GM18499 (cell line): ENCODE data around the gene MAPT.

Experiments used
- ATAC-seq: cut with Tn5 transposase; IDR thresholded peaks from one replicate; pipeline ENCODE4 v1.9.1; 2021; ENCODE audit warnings: moderate number of reproducible peaks; ENCODE audit not compliant: insufficient read depth, unreplicated experiment

MAPT gene

GRCh38 chr17:45894022-45894784 lies at the start of gene MAPT:
TSS of gene MAPT (plus strand) at chr17:45894554. CDS start at chr17:45962338, 67,784 bp downstream.
- ATAC-seq = no peak

- no peak for ATAC-seq
Observed at GRCh38 chr17:45844695-45845375, 49.5 kb upstream of the MAPT start, which contains the start of gene SPPL2C. TSS of gene SPPL2C (plus strand) at chr17:45844881. CDS start at chr17:45844907, 26 bp downstream.

GRCh38 chr17:45845376-45846185 lies 48.8 kb upstream of the MAPT start:
- no peak for ATAC-seq

GRCh38 chr17:45846223-45846622 lies 48.1 kb upstream of the MAPT start:
- no peak for ATAC-seq

- ATAC-seq = no peak
Observed at GRCh38 chr17:45846646-45847045, 47.7 kb upstream of the MAPT start.

GRCh38 chr17:45847101-45847500 lies 47.3 kb upstream of the MAPT start:
- no peak for ATAC-seq

GRCh38 chr17:45847747-45848146 lies 46.6 kb upstream of the MAPT start:
- no peak for ATAC-seq

- ATAC-seq = no peak
Observed at GRCh38 chr17:45848405-45848804, 45.9 kb upstream of the MAPT start.

- ATAC-seq = no peak
Observed at GRCh38 chr17:45848868-45849535, 45.4 kb upstream of the MAPT start.

- no peak for ATAC-seq
Observed at GRCh38 chr17:45849536-45849990, 44.8 kb upstream of the MAPT start.

GRCh38 chr17:45850011-45850410 lies 44.3 kb upstream of the MAPT start:
- no peak for ATAC-seq

GRCh38 chr17:45850468-45850867 lies 43.9 kb upstream of the MAPT start:
- ATAC-seq = no peak

GRCh38 chr17:45851022-45851421 lies 43.3 kb upstream of the MAPT start:
- ATAC-seq = no peak

GRCh38 chr17:45851464-45851863 lies 42.9 kb upstream of the MAPT start:
- no peak for ATAC-seq

GRCh38 chr17:45851873-45852272 lies 42.5 kb upstream of the MAPT start:
- ATAC-seq = no peak

- no peak for ATAC-seq
Observed at GRCh38 chr17:45852535-45853297, 41.6 kb upstream of the MAPT start.

GRCh38 chr17:45854209-45854608 lies 40.1 kb upstream of the MAPT start:
- no peak for ATAC-seq

- no peak for ATAC-seq
Observed at GRCh38 chr17:45855691-45856336, 38.5 kb upstream of the MAPT start.
